CD4-positive, CD25-positive, alpha-beta regulatory T cell (primary cell): Measurements from ENCODE around the gene OR51I1. TPM values are rescaled to one million over a fixed set of nuclear protein-coding genes. Genes with fewer than 3 reads are reported as not detected.

Experiments used
- ATAC-seq, 2 donors: fragments of 150-1000 bp; cut with Tn5 transposase; one replicate each; pipeline ENCODE4 v1.10.0; 2021; ENCODE audit warnings: low read depth in 2 of 2, moderate number of reproducible peaks in 2 of 2, moderate library complexity in 1 of 2
- DNase-seq, 3 donors: peaks; one replicate each; pipeline versions ENCODE4 v3.0.0 to v3.0.0-alpha.2; 2012 to 2022; ENCODE audit warnings: mixed read lengths in 1 of 3
- H3K27ac ChIP-seq: one replicate; pipeline ENCODE4 v1.7.0; 2013; ENCODE audit warnings: mild to moderate bottlenecking, low read length; ENCODE audit not compliant: insufficient read depth, poor library complexity, severe bottlenecking
- H3K27me3 ChIP-seq: one replicate; pipeline ENCODE4 v1.7.0; 2013; ENCODE audit warnings: low read length; ENCODE audit not compliant: control insufficient read depth, insufficient read depth
- H3K36me3 ChIP-seq: one replicate; pipeline ENCODE4 v1.7.0; 2013; ENCODE audit warnings: mild to moderate bottlenecking, low read length, moderate library complexity; ENCODE audit not compliant: control insufficient read depth, insufficient read depth
- H3K4me1 ChIP-seq: 2 replicates; pipeline ENCODE4 v1.7.0; 2013; ENCODE audit warnings: mild to moderate bottlenecking, low read length; ENCODE audit not compliant: insufficient read depth, control insufficient read depth, poor library complexity, severe bottlenecking
- H3K4me3 ChIP-seq: one replicate; pipeline ENCODE4 v1.7.0; 2013; ENCODE audit warnings: low read depth, mild to moderate bottlenecking, low read length, moderate library complexity
- H3K9me3 ChIP-seq, 2 experiments: 1 replicate in 1 of 2; 2 replicates in 1 of 2; pipeline ENCODE4 v1.7.0; 2013; ENCODE audit warnings: low read length in 2 of 2, mild to moderate bottlenecking in 1 of 2, moderate library complexity in 1 of 2; ENCODE audit not compliant: control insufficient read depth in 2 of 2
- H3K27ac Mint-ChIP-seq, 3 donors: one replicate each; pipeline ENCODE4 v1.8.0; 2020 to 2022; ENCODE audit warnings: mild to moderate bottlenecking in 3 of 3, mixed read lengths in 3 of 3, moderate library complexity in 2 of 3
- H3K27me3 Mint-ChIP-seq: one replicate; pipeline ENCODE4 v1.8.0; 2022; ENCODE audit warnings: mild to moderate bottlenecking, mixed read lengths
- H3K36me3 Mint-ChIP-seq: one replicate; pipeline ENCODE4 v1.8.0; 2020; ENCODE audit warnings: mixed read lengths
- H3K4me1 Mint-ChIP-seq, 4 donors: one replicate each; pipeline ENCODE4 v1.8.0; 2020 to 2022; ENCODE audit warnings: mixed read lengths in 4 of 4, mild to moderate bottlenecking in 1 of 4
- H3K4me3 Mint-ChIP-seq, 4 donors: one replicate each; pipeline ENCODE4 v1.8.0; 2020 to 2022; ENCODE audit warnings: mild to moderate bottlenecking in 4 of 4, mixed read lengths in 4 of 4, moderate library complexity in 3 of 4
- H3K9me3 Mint-ChIP-seq, 7 donors: one replicate each; pipeline ENCODE4 v1.8.0; 2020 to 2022; ENCODE audit warnings: mixed read lengths in 7 of 7, mild to moderate bottlenecking in 3 of 7, moderate library complexity in 2 of 7
- polyA plus RNA-seq, 4 donors: library from polyadenylated mRNA; unstranded; fragments of 300-500 nt; fragmentation: Illumina TruSeq; gene quantifications; one replicate each; pipeline ENCODE4 v1.2.3, GENCODE V29; 2021
- total RNA-seq: library from RNA; stranded (reverse); gene quantifications from one replicate; pipeline ENCODE4 v1.2.3, GENCODE V29; 2022

Gene OR51I1
- total and polyA plus RNA-seq, 5 donors from 2014 or later = not detected

DNA sequence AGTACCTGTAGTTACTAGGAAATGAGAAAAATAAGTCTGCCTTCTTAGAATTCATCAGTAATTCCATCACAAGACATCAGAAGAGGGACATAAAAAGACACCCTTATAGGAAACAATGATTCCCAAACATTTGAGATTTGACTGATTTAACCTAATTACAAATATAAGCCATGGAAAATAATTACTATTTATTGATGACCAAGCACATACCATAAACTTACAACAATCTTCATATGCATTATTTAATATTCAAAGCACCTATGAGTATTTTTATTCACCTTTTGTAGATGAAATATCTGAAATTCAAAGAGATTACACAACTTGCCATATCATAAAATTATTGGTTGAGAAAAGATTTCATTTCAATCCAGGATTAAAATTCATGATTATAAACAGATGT is 32.6 kb upstream of the OR51I1 start:
- no peak overlapping the region for H3K4me3 Mint-ChIP-seq

GRCh38 chr11:5467527-5467926 is 26.2 kb upstream of the OR51I1 start:
- H3K9me3 Mint-ChIP-seq = peaks cover 0 to 2% (median 0%) of the 10 kb centered on the region in 7 donors
- H3K4me1 Mint-ChIP-seq = no peaks in the 10 kb centered on the region
- no peak overlapping the region for H3K27ac Mint-ChIP-seq
- Histone ChIP-seq H3K4me1 (no peaks in the 10 kb centered on the region), H3K27ac (no peak overlapping the region), H3K27me3 (no peaks in the 10 kb centered on the region), H3K4me3 (no peak overlapping the region), H3K36me3 (no peaks in the 10 kb centered on the region), H3K9me3 (no peaks in the 10 kb centered on the region)
- no peaks in the 10 kb centered on the region for H3K36me3 Mint-ChIP-seq
- no peak for ATAC-seq
- H3K4me3 Mint-ChIP-seq = no peak overlapping the region
- no peaks in the 10 kb centered on the region for H3K27me3 Mint-ChIP-seq
- DNase-seq = no peak

More for the DNA sequence above, 32.6 kb upstream of the OR51I1 start:
- H3K9me3 ChIP-seq = no peaks in the 10 kb centered on the region
- Mint-ChIP-seq H3K27ac (no peak overlapping the region), H3K4me1 (no peaks in the 10 kb centered on the region), H3K36me3 (no peaks in the 10 kb centered on the region), H3K27me3 (no peaks in the 10 kb centered on the region), H3K9me3 (peaks cover 0 to 2% (median 0%) of the 10 kb centered on the region in 7 donors)
- DNase-seq (no peak), ATAC-seq (no peak)
- no peaks in the 10 kb centered on the region for H3K36me3 ChIP-seq
- no peak overlapping the region for H3K27ac ChIP-seq
- H3K27me3 ChIP-seq = no peaks in the 10 kb centered on the region
- H3K4me3 ChIP-seq = no peak overlapping the region
- no peaks in the 10 kb centered on the region for H3K4me1 ChIP-seq

GRCh38 chr11:5460983-5461621 is 19.8 kb upstream of the OR51I1 start:
- Histone ChIP-seq H3K36me3 (no peaks in the 10 kb centered on the region), H3K4me3 (no peak overlapping the region), H3K27ac (no peak overlapping the region), H3K27me3 (no peaks in the 10 kb centered on the region), H3K9me3 (no peaks in the 10 kb centered on the region), H3K4me1 (no peaks in the 10 kb centered on the region)
- Mint-ChIP-seq H3K27ac (no peak overlapping the region), H3K9me3 (peaks cover 0 to 3% (median 0%) of the 10 kb centered on the region in 7 donors), H3K4me1 (no peaks in the 10 kb centered on the region), H3K36me3 (no peaks in the 10 kb centered on the region), H3K27me3 (no peaks in the 10 kb centered on the region), H3K4me3 (peak overlapping the region in 1 of 4 donors; percentile 13)
- no peak for ATAC-seq
- DNase-seq = no peak

GRCh38 chr11:5449432-5449831 is 8.1 kb upstream of the OR51I1 start:
- Mint-ChIP-seq H3K27ac (no peak overlapping the region), H3K36me3 (no peaks in the 10 kb centered on the region), H3K4me3 (no peak overlapping the region)

DNA sequence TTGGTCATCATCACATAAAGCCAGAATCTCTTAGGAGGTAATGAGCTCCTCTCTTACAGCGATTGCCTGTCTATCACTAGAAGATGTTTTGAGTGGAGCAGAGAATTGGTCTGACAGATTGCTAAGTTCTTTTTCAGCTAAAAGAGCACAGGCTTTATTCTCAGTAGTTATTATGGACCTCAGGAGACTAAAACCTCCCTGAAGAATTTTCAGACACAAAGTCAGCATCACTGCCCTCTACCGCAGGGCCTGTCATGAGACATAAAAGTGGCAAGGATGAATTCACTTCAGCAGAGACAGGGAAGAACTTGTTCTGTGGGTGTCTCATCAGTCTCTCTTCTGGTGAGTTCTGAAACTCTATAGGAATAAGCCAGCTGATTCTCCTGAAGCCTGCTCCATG is 7.7 kb upstream of the OR51I1 start, which contains the start of gene OR51I2:
Gene OR51I2 (plus strand): TSS at position 301 of the 400 bp plus-strand sequence. CDS start 4,166 bp downstream, outside the sequence.
- Mint-ChIP-seq H3K9me3 (no peaks in the 10 kb centered on the region), H3K4me1 (no peaks in the 10 kb centered on the region), H3K27me3 (peaks cover 5% of the 10 kb centered on the region), H3K36me3 (no peaks in the 10 kb centered on the region), H3K4me3 (no peak within 1 kb of the TSS), H3K27ac (no peak within 1 kb of the TSS)
- Histone ChIP-seq H3K36me3 (no peaks in the 10 kb centered on the region), H3K27ac (no peak within 1 kb of the TSS), H3K27me3 (no peaks in the 10 kb centered on the region), H3K4me1 (no peaks in the 10 kb centered on the region), H3K4me3 (no peak within 1 kb of the TSS), H3K9me3 (no peaks in the 10 kb centered on the region)
- DNase-seq = no peak
- no peak for ATAC-seq

More at GRCh38 chr11:5449432-5449831, 8.1 kb upstream of the OR51I1 start:
- no peaks in the 10 kb centered on the region for H3K4me1 ChIP-seq
- H3K27me3 ChIP-seq = no peaks in the 10 kb centered on the region
- no peaks in the 10 kb centered on the region for H3K4me1 Mint-ChIP-seq
- no peak overlapping the region for H3K27ac ChIP-seq
- H3K36me3 ChIP-seq = no peaks in the 10 kb centered on the region
- DNase-seq (no peak), ATAC-seq (no peak)
- no peak overlapping the region for H3K4me3 ChIP-seq
- no peaks in the 10 kb centered on the region for H3K9me3 ChIP-seq
- no peaks in the 10 kb centered on the region for H3K9me3 Mint-ChIP-seq
- peaks cover 5% of the 10 kb centered on the region for H3K27me3 Mint-ChIP-seq

DNA sequence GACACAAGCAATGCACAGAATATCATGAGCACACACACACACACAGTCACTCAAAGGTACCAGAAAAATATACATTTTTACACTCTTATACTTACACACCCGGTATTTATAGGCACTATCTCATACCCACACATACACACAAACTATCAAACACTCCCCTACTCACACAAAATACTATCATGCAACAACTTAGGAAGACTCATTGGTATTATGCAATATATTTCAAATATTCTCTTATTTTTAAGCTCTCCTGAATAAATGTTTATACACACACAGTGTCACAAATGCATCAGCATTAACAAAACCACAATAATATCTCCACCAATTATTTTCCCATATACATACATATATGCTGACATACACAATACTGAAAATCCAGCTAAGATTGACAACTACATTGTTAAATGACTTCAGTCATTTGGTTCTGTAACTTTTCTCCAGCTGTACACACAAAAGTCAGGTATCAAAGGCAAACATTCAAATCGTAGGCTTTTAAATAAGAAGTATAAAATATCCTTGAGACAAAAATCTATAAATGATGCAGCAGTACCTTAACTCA is 2.6 kb upstream of the OR51I1 start:
- H3K36me3 Mint-ChIP-seq = no peaks in the 10 kb centered on the region
- peaks cover 0 to 4% (median 0%) of the 10 kb centered on the region in 7 donors for H3K9me3 Mint-ChIP-seq
- H3K4me1 Mint-ChIP-seq = no peaks in the 10 kb centered on the region
- H3K27ac Mint-ChIP-seq = no peak overlapping the region
- no peaks in the 10 kb centered on the region for H3K36me3 ChIP-seq
- no peaks in the 10 kb centered on the region for H3K27me3 Mint-ChIP-seq
- ATAC-seq (no peak), DNase-seq (no peak)
- H3K4me3 Mint-ChIP-seq = no peak overlapping the region
- H3K4me3 ChIP-seq = no peak overlapping the region
- no peaks in the 10 kb centered on the region for H3K9me3 ChIP-seq
- H3K27me3 ChIP-seq = no peaks in the 10 kb centered on the region
- no peaks in the 10 kb centered on the region for H3K4me1 ChIP-seq
- no peak overlapping the region for H3K27ac ChIP-seq

DNA sequence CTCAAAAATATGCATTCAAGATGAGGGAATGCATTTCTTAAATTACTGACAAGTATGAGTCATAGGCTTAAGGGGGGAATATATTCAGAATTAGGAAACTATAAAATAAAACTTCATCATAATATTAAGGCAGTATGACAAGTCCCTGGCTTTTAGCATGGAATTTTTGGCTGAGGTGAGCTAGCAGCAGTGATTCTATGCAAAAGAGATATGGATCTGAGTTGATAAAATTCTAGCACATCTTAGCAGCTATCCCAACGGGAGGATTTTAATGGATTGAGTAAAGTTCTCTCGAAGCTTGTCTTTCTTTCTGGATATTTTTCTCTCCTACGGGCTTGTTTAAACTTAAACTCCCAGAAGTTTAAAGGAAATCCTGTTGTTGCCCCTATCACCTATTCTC is 18.2 kb downstream of the OR51I1 start:
- Histone ChIP-seq H3K27me3 (no peaks in the 10 kb centered on the region), H3K4me1 (no peaks in the 10 kb centered on the region), H3K27ac (no peak overlapping the region), H3K4me3 (no peak overlapping the region), H3K9me3 (no peaks in the 10 kb centered on the region), H3K36me3 (no peaks in the 10 kb centered on the region)
- ATAC-seq (no peak), DNase-seq (no peak)
- Mint-ChIP-seq H3K9me3 (peaks cover 0 to 5% (median 0%) of the 10 kb centered on the region in 7 donors), H3K27me3 (no peaks in the 10 kb centered on the region), H3K36me3 (no peaks in the 10 kb centered on the region), H3K4me1 (no peaks in the 10 kb centered on the region), H3K27ac (no peak overlapping the region), H3K4me3 (no peak overlapping the region)

GRCh38 chr11:5421811-5422210 is 19.5 kb downstream of the OR51I1 start, which contains the start of gene OR51Q1:
OR51Q1 (plus strand) TSS chr11:5422111; CDS start chr11:5422201, 90 bp downstream.
- H3K36me3 Mint-ChIP-seq = no peaks in the 10 kb centered on the region
- H3K27me3 Mint-ChIP-seq = no peaks in the 10 kb centered on the region
- no peak within 1 kb of the TSS for H3K4me3 Mint-ChIP-seq
- H3K27ac Mint-ChIP-seq = no peak within 1 kb of the TSS
- ATAC-seq (no peak), DNase-seq (no peak)
- Histone ChIP-seq H3K27ac (no peak within 1 kb of the TSS), H3K9me3 (no peaks in the 10 kb centered on the region), H3K27me3 (no peaks in the 10 kb centered on the region), H3K4me1 (no peaks in the 10 kb centered on the region), H3K36me3 (no peaks in the 10 kb centered on the region), H3K4me3 (no peak within 1 kb of the TSS)
- H3K4me1 Mint-ChIP-seq = no peaks in the 10 kb centered on the region
- H3K9me3 Mint-ChIP-seq = peaks cover 0 to 5% (median 0%) of the 10 kb centered on the region in 7 donors
